AG04449 (cell line): ENCODE data around the gene VTI1B.
"Not testable (repeated sequence)": the region's sequence is repeated elsewhere in the genome, so short reads cannot be mapped to it uniquely, and the experiment has no call there.

Source experiments
- CTCF ChIA-PET: fragments of 350-600 bp; formaldehyde crosslinking; extraction: SDS; loops from one replicate; lab custom pipeline; 2021; ENCODE audit warnings: antibody characterized with exemption; lab: Yijun Ruan, JAX
- POLR2A ChIA-PET: fragments of 400-600, 350-600 bp; formaldehyde crosslinking; extraction: SDS; loops from one replicate; lab custom pipeline; 2020; ENCODE audit warnings: antibody characterized with exemption, inconsistent platforms; lab: Yijun Ruan, JAX
- DNase-seq: peaks from one replicate; pipeline ENCODE4 v3.0.0-alpha.2; 2010; ENCODE audit warnings: low read depth, low spot score
- H3K4me3 ChIP-seq: 2 replicates; pipeline ENCODE4 v1.5.1; 2011; ENCODE audit warnings: low read depth, mild to moderate bottlenecking, control low read depth, low read length
- CTCF ChIP-seq: IDR thresholded peaks from one replicate; pipeline ENCODE4 v1.5.1; 2011; ENCODE audit warnings: mild to moderate bottlenecking, moderate library complexity, low read length, control low read depth, inconsistent platforms; ENCODE audit not compliant: insufficient read depth; ENCODE audit errors: missing control alignments

Gene VTI1B

GRCh38 chr14:67674480-67675218 lies at the start of gene VTI1B:
TSS of gene VTI1B (minus strand) at chr14:67674632. CDS start at chr14:67674489, 143 bp downstream.
- DNase-seq = no peak
- H3K4me3 ChIP-seq = peak within 1 kb of the TSS; percentile 78
- CTCF ChIA-PET = interaction anchor here (0.6 to 16.3 kb wide), 12 partner anchors 9 to 91 kb away, joined by 3 to 269 read pairs (median 8); partner anchors contain the start of genes ARG2 and RDH12
- POLR2A ChIA-PET = interaction anchor here (0.7 to 1.4 kb wide), 4 partner anchors 21 to 288 kb away, joined by 3 to 5 read pairs (median 4); partner anchors contain the start of genes PIGH and RDH11
- no peak for TF ChIP-seq CTCF

- CTCF ChIA-PET = interaction anchor here (11.5 kb wide), 1 partner anchor 20 kb away, joined by 114 read pairs; the partner anchor contains the start of gene RDH12
- POLR2A ChIA-PET = interaction anchor here (0.5 kb wide), 1 partner anchor 313 kb away, joined by 3 read pairs; no protein-coding TSS in a partner anchor
- TF ChIP-seq CTCF = no peak
- H3K4me3 ChIP-seq = no peak overlapping the region
- no peak for DNase-seq
These were observed 47.9 kb upstream of the VTI1B start for GRCh38 chr14:67722293-67722692.

- POLR2A ChIA-PET = no interaction called here
- TF ChIP-seq CTCF = no peak
- DNase-seq = no peak
- no peak overlapping the region for H3K4me3 ChIP-seq
- CTCF ChIA-PET = interaction anchor here (0.8 to 11.5 kb wide), 2 partner anchors 19 to 24 kb away, joined by 3 to 114 read pairs; partner anchors contain the start of gene RDH12
These were observed 47.4 kb upstream of the VTI1B start for GRCh38 chr14:67721875-67722274.

GRCh38 chr14:67719866-67720265 lies 45.4 kb upstream of the VTI1B start:
- ChIA-PET POLR2A (no interaction called here), CTCF (interaction anchor here (11.5 kb wide), 1 partner anchor 17 kb away, joined by 114 read pairs; the partner anchor contains the start of gene RDH12)
- no peak for TF ChIP-seq CTCF
- H3K4me3 ChIP-seq = no peak overlapping the region
- no peak for DNase-seq

GRCh38 chr14:67719385-67719784 lies 45.0 kb upstream of the VTI1B start:
- H3K4me3 ChIP-seq, DNase-seq, POLR2A ChIA-PET: not testable (repeated sequence)
- CTCF ChIA-PET = interaction anchor here (11.5 kb wide), 1 partner anchor 17 kb away, joined by 114 read pairs; the partner anchor contains the start of gene RDH12

- POLR2A ChIA-PET = no interaction called here
- H3K4me3 ChIP-seq = no peak overlapping the region
- no peak for DNase-seq
- CTCF ChIA-PET = interaction anchor here (11.5 kb wide), 1 partner anchor 16 kb away, joined by 114 read pairs; the partner anchor contains the start of gene RDH12
- TF ChIP-seq CTCF = no peak
These were observed 43.8 kb upstream of the VTI1B start for GRCh38 chr14:67718265-67718664.
